Tibial artery (tissue), 4 donors: ENCODE data around the gene YARS1.

Experiments
- DNase-seq, 2 donors: peaks; one replicate each; pipeline ENCODE4 v3.0.0-alpha.2; 2019
- H3K27ac ChIP-seq, 2 donors: fragments of 200-600 bp; sonication (generic) in 1 of 2; 1 replicate in 1 of 2; 2 replicates in 1 of 2; pipeline ENCODE4 v1.5.1; 2018 to 2019; ENCODE audit warnings: mild to moderate bottlenecking in 1 of 2
- H3K27me3 ChIP-seq, 2 donors: fragments of 200-600 bp; sonication (generic) in 1 of 2; one replicate each; pipeline versions ENCODE4 v1.5.1 to v1.6.0; 2016 to 2019
- H3K36me3 ChIP-seq, 3 donors: fragments of 200-600 bp; sonication (generic) in 2 of 3; one replicate each; pipeline ENCODE4 v1.5.1; 2016 to 2019; ENCODE audit warnings: mild to moderate bottlenecking in 2 of 3
- H3K4me1 ChIP-seq, 4 donors: fragments of 200-600 bp; sonication (generic) in 2 of 4; 1 replicate in 3 of 4; 2 replicates in 1 of 4; pipeline ENCODE4 v1.5.1; 2016 to 2019
- H3K4me3 ChIP-seq, 2 donors: fragments of 200-600 bp; sonication (generic) in 1 of 2; 1 replicate in 1 of 2; 2 replicates in 1 of 2; pipeline ENCODE4 v1.5.1; 2018 to 2019; ENCODE audit warnings: mild to moderate bottlenecking in 2 of 2
- H3K9me3 ChIP-seq, 3 donors: fragments of 200-600 bp; sonication (generic) in 1 of 3; one replicate each; pipeline ENCODE4 v1.5.1; 2016 to 2019
- CTCF ChIP-seq, 2 experiments: fragments of 200-600 bp in 1 of 2; fragments of 450-650 bp in 1 of 2; IDR thresholded peaks; one replicate each; pipeline ENCODE4 v1.5.1; 2017 to 2019; ENCODE audit warnings: antibody characterized with exemption in 2 of 2, mild to moderate bottlenecking in 1 of 2, moderate library complexity in 1 of 2
- intact Hi-C: fragments of 100-400 bp; cut with DNase I; formaldehyde crosslinking; loops from one replicate; pipeline ENCODE4 v1.15.0; 2023; ENCODE audit warnings: low total_unique reads

YARS1 gene

GRCh38 chr1:32811917-32812316 lies 5.2 kb downstream of the YARS1 start:
- no peak for TF ChIP-seq CTCF (IDR thresholded peaks at IDR 0.05)
- Histone ChIP-seq H3K4me1 (peaks cover 0 to 34% (median 23%) of the 10 kb centered on the region in 4 donors), H3K27me3 (no peaks in the 10 kb centered on the region), H3K27ac (no peak overlapping the region), H3K9me3 (no peaks in the 10 kb centered on the region), H3K36me3 (peaks cover 11 to 42% (median 19%) of the 10 kb centered on the region in 3 donors), H3K4me3 (no peak overlapping the region)
- no peak for DNase-seq
- intact Hi-C loops: no loop called here

DNA sequence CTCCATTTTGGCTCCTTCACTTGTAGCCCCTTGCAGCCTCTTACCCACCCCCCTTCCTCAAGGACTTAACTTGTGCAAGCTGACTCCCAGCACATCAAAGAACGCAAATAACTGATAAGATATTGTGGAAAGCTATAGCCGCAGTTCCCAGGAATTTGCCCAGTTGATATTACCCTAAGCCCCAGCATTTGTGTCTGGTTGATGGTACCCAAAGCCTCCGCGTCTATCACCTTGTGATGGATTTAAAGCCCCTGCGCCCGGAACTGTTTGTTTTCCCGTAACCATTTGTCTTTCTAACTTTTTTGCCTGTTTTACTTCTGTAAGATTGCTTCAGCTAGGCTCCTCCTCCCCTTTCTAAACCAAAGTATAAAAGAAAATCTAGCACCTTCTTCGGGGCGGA lies 5.9 kb downstream of the YARS1 start:
- no peak for DNase-seq
- H3K27ac ChIP-seq: no peak overlapping the region
- H3K27me3 ChIP-seq: no peaks in the 10 kb centered on the region
- intact Hi-C loops: no loop called here
- peaks cover 11 to 48% (median 22%) of the 10 kb centered on the region in 3 donors for H3K36me3 ChIP-seq
- no peaks in the 10 kb centered on the region for H3K9me3 ChIP-seq
- TF ChIP-seq CTCF (IDR thresholded peaks at IDR 0.05): no peak
- H3K4me1 ChIP-seq: peaks cover 0 to 34% (median 20%) of the 10 kb centered on the region in 4 donors
- no peak overlapping the region for H3K4me3 ChIP-seq

DNA sequence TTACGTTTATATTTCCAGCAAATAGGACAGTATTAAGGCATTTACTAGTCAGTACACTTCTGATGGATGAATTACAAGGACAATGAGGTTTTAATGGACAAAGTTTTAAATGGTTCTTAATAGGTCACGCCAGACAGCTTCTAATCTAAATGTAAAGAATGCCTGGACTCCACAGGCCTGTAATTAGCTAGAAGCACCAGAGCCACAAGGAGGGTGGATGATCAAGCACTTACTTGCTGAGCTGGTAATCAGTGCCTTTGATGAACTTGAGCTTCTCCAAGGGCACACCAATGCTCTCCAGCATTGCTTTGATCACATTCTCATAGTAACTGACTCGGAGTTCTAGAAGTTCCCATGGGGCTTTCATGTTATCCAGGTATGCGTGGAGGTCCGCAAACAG lies 6.8 kb downstream of the YARS1 start:
- H3K27me3 ChIP-seq: no peaks in the 10 kb centered on the region
- intact Hi-C loops: no loop called here
- H3K4me1 ChIP-seq: peaks cover 0 to 25% (median 11%) of the 10 kb centered on the region in 4 donors
- H3K36me3 ChIP-seq: peaks cover 11 to 57% (median 31%) of the 10 kb centered on the region in 3 donors
- TF ChIP-seq CTCF (IDR thresholded peaks at IDR 0.05): no peak
- no peak overlapping the region for H3K27ac ChIP-seq
- no peaks in the 10 kb centered on the region for H3K9me3 ChIP-seq
- no peak for DNase-seq
- H3K4me3 ChIP-seq: no peak overlapping the region

DNA sequence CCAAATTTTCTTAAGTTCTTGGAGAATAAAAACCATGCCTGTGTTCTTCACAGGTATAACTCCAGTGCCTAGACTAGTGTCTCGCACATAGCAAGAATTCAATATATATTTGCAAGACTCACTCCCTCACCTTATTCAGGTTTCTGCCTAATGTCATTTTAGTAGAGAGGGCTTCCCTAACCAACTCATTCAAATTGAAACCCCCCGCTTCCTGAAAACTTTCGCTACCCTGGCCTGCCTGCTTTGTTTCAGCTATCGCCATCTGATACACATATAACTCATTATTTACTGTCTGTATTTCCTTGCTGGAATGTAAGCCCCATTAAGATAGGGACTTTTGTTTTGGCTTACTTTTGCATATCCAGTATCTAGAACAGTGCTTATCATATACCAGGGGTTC lies 8.6 kb downstream of the YARS1 start:
- TF ChIP-seq CTCF (IDR thresholded peaks at IDR 0.05): no peak
- H3K27me3 ChIP-seq: no peaks in the 10 kb centered on the region
- H3K36me3 ChIP-seq: peaks cover 11 to 68% (median 34%) of the 10 kb centered on the region in 3 donors
- no peak for DNase-seq
- no peaks in the 10 kb centered on the region for H3K9me3 ChIP-seq
- H3K4me1 ChIP-seq: peaks cover 0 to 8% (median 0%) of the 10 kb centered on the region in 4 donors
- no peak overlapping the region for H3K27ac ChIP-seq
- no peak overlapping the region for H3K4me3 ChIP-seq
- intact Hi-C loops: no loop called here

DNA sequence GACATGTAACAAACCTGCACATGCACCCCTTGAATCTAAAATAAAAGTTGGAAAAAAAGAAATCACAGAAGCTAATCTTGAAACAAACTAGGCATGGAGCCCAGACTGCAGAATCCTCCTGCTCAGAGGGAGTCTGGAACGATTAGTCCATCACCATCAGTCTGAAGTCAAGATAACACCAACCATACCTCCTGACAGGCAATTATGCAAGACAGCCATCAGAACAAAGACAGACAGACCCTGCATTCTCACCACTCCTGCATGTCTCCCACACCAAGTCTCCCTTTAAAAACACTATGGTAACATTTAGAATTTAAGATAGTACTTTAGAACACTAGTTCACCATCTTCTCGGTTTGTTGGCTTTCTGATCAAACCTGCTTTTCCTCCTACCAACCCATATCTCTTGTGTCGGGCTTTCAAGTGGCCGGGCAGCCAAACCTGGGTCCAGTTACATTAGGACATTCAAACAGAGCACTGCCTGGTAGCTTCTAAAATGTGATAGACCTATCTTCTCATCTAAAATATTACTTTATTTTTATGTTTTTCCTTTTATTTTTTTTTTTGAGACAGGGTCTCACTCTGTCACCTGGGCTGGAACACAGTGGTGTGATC lies 10.1 kb downstream of the YARS1 start:
- Histone ChIP-seq H3K9me3 (no peaks in the 10 kb centered on the region), H3K4me3 (no peak overlapping the region), H3K36me3 (peaks cover 11 to 83% (median 49%) of the 10 kb centered on the region in 3 donors), H3K27me3 (no peaks in the 10 kb centered on the region), H3K27ac (no peak overlapping the region), H3K4me1 (peaks cover 0 to 3% (median 0%) of the 10 kb centered on the region in 4 donors)
- TF ChIP-seq CTCF (IDR thresholded peaks at IDR 0.05): no peak
- no peak for DNase-seq
- intact Hi-C loops: no loop called here
